Upper lobe of left lung (tissue), 6 donors: ENCODE measurements around the gene RND1. TPM values are rescaled to one million over a fixed set of nuclear protein-coding genes. Genes with fewer than 3 reads are reported as not detected.
"Not testable (repeated sequence)": the region's sequence is repeated elsewhere in the genome, so short reads cannot be mapped to it uniquely, and the experiment has no call there.

Source experiments
- ATAC-seq, 2 donors: fragments of 200-7000 bp; cut with Tn5 transposase; one replicate each; pipeline ENCODE4 v1.9.1; 2022; ENCODE audit warnings: mild to moderate bottlenecking in 2 of 2, moderate library complexity in 2 of 2; ENCODE audit not compliant: low FRiP score in 2 of 2
- DNase-seq, 2 donors: peaks; one replicate each; pipeline ENCODE4 v3.0.0-alpha.2; 2019 to 2020
- H3K27ac ChIP-seq, 4 donors: fragments of 200-600 bp; sonication (generic); one replicate each; pipeline ENCODE4 v1.5.1; 2016 to 2019
- H3K27me3 ChIP-seq, 4 donors: fragments of 200-600 bp; sonication (generic); one replicate each; pipeline ENCODE4 v1.5.1; 2017 to 2019
- H3K36me3 ChIP-seq, 4 donors: fragments of 200-600 bp; sonication (generic); one replicate each; pipeline ENCODE4 v1.5.1; 2016 to 2019
- H3K4me1 ChIP-seq, 4 donors: fragments of 200-600 bp; sonication (generic); one replicate each; pipeline ENCODE4 v1.5.1; 2018 to 2019
- H3K4me3 ChIP-seq, 4 donors: fragments of 200-600 bp; sonication (generic); one replicate each; pipeline ENCODE4 v1.5.1; 2017 to 2019; ENCODE audit warnings: mild to moderate bottlenecking in 2 of 4, moderate library complexity in 1 of 4
- H3K9me3 ChIP-seq, 4 donors: fragments of 200-600 bp; sonication (generic); one replicate each; pipeline ENCODE4 v1.5.1; 2018 to 2019
- CTCF ChIP-seq, 6 experiments: fragments of 450-650 bp in 4 of 6; fragments of 200-600 bp in 2 of 6; sonication (generic) in 2 of 6; IDR thresholded peaks; one replicate each; pipeline ENCODE4 v1.5.1; 2016 to 2019; ENCODE audit warnings: antibody characterized with exemption in 6 of 6
- EP300 ChIP-seq, 4 donors: sonication (generic); formaldehyde crosslinking; IDR thresholded peaks; one replicate each; pipeline ENCODE4 v1.5.1; 2017; ENCODE audit warnings: antibody characterized with exemption in 4 of 4, control low read depth in 2 of 4
- POLR2A ChIP-seq, 4 donors: fragments of 450-650 bp; IDR thresholded peaks; one replicate each; pipeline ENCODE4 v1.5.1; 2016 to 2017; ENCODE audit warnings: antibody characterized with exemption in 4 of 4, mild to moderate bottlenecking in 2 of 4
- POLR2AphosphoS5 ChIP-seq, 2 donors: sonication (generic); formaldehyde crosslinking; IDR thresholded peaks; one replicate each; pipeline ENCODE4 v1.5.1; 2017; ENCODE audit warnings: antibody characterized with exemption in 2 of 2
- WGBS, 2 donors: methylation state at CpG; one replicate each; pipeline ENCODE4 v1.1.5; 2017 to 2018; 5-methylcytosine and 5-hydroxymethylcytosine counted together
- total RNA-seq, 6 donors: library from RNA; depleted of rRNA in 4 of 6; stranded (reverse); fragments of >200 nt in 4 of 6; gene quantifications; one replicate each; pipeline versions ENCODE4 v1.1.0 to v1.2.1, GENCODE V29; 2016 to 2021
- donor health status: DM: no; HTN: no; CAD: no; lungs with moderate emphysema.
- donor health status: DM: no; HTN: yes; CAD: no; lungs with severe emphysema.

Gene RND1
- 10 to 100 TPM in 4 of 6 donors, 1 to 10 TPM in 2; 7.2 to 23.0 (median 14.2) TPM for total RNA-seq

DNA sequence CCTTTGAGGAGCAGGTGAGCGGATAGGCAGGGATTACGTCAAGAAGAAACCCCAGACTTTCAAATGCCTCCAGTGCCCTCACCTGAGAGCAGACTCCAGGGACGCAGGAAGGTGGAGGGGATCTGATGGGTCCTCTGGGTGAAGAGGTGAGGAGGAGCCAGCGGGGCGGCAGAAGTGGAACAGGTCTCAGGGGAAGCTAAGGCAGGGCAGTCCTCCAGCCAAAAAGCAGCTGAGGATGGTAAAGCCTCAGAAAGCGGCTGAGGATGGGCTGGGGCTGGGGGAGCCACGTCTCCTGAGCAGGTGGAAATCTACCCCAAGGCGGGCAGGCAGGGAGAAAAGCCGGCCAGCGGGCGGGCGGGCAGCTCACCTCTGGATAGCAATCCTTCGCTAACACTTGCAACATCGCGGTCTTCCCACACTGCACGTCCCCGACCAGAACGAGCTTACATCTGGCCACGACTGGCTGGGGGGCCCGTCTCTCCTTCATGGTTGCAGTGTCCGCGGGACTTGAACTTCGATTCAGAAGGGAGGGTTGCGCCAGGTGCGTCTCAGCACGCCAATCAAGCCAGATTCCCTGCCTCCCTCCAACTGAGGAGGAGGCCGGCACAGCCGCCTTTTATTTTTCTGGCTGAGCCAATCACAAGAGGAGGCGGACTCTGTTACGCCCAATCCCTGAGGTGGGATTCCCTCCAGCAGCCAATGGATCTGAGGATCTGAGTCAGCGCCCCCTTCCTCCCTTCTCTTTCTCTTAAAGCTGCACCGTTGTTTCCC is at the start of gene RND1:
RND1 (minus strand) TSS at position 590 of the 771 bp plus-strand sequence; CDS start at position 487, 103 bp downstream.
- peak; percentile 86 to 91 for DNase-seq
- WGBS, 2 donors, result 1 to 2% methylated on average over 23 to 32 of the region's 32 CpGs
- peak; percentile 94 to 98 for ATAC-seq
- H3K27me3 ChIP-seq, result no peaks in the 10 kb centered on the region
- H3K4me3 ChIP-seq, result peak within 1 kb of the TSS; percentile 26 to 80 (median 58)
- peak within 1 kb of the TSS in 3 of 4 donors; percentile 35 to 76 (median 64) for H3K27ac ChIP-seq
- H3K4me1 ChIP-seq, result peaks cover 9 to 28% (median 16%) of the 10 kb centered on the region in 4 donors
- no peaks in the 10 kb centered on the region for H3K9me3 ChIP-seq
- TF ChIP-seq CTCF (IDR thresholded peaks at IDR 0.05) (peak in 2 of 6 experiments; percentile 15 to 19), EP300 (IDR thresholded peaks at IDR 0.05) (peak in 1 of 4 donors; percentile 13), POLR2AphosphoS5 (IDR thresholded peaks at IDR 0.05) (peak; percentile 91 to 100), POLR2A (IDR thresholded peaks at IDR 0.05) (peak in 3 of 4 donors; percentile 88 to 98 (median 97))
- peaks cover 0 to 9% (median 1%) of the 10 kb centered on the region in 4 donors for H3K36me3 ChIP-seq

GRCh38 chr12:48910196-48910595 is 44.5 kb upstream of the RND1 start:
- ATAC-seq (no peak), DNase-seq (no peak)
- no peak overlapping the region for H3K4me3 ChIP-seq
- H3K9me3 ChIP-seq, result no peaks in the 10 kb centered on the region
- no peaks in the 10 kb centered on the region for H3K4me1 ChIP-seq
- TF ChIP-seq EP300 (IDR thresholded peaks at IDR 0.05) (no peak), POLR2AphosphoS5 (IDR thresholded peaks at IDR 0.05) (no peak), POLR2A (IDR thresholded peaks at IDR 0.05) (no peak), CTCF (IDR thresholded peaks at IDR 0.05) (no peak)
- no peak overlapping the region for H3K27ac ChIP-seq
- H3K36me3 ChIP-seq, result no peaks in the 10 kb centered on the region
- no peaks in the 10 kb centered on the region for H3K27me3 ChIP-seq

DNA sequence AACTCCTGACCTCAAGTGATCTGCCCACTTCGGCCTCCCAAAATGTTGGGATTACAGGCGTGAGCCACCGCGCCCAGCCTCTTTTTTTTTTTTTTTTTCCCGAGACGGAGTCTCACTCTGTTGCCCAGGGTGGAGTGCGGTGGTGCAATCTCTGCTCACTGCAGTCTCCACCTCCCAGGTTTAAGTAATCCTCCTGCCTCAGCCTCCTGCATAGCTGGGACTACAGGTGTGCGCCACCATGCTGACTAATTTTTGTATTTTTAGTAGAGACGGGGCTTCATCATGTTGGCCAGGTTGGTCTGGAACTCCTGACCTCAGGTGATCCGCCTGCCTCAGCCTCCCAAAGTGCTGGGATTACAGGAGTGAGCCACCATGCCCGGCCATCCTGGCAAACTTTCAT is 44.0 kb upstream of the RND1 start:
- H3K27ac ChIP-seq, H3K36me3 ChIP-seq, H3K4me3 ChIP-seq, H3K27me3 ChIP-seq, H3K4me1 ChIP-seq, H3K9me3 ChIP-seq, DNase-seq, ATAC-seq: not testable (repeated sequence)
- 86% methylated on average over 11 of the region's 11 CpGs for WGBS, 2 donors

- peaks cover 9 to 15% (median 11%) of the 10 kb centered on the region in 4 donors for H3K4me1 ChIP-seq
These were observed 41.6 kb upstream of the RND1 start for GRCh38 chr12:48907245-48907644.

More at GRCh38 chr12:48907245-48907644, 41.6 kb upstream of the RND1 start:
- H3K27me3 ChIP-seq, result no peaks in the 10 kb centered on the region
- H3K36me3 ChIP-seq, result no peaks in the 10 kb centered on the region
- no peak overlapping the region for H3K4me3 ChIP-seq
- no peak for TF ChIP-seq POLR2AphosphoS5 (IDR thresholded peaks at IDR 0.05)
- TF ChIP-seq CTCF (IDR thresholded peaks at IDR 0.05), result no peak
- no peak for TF ChIP-seq EP300 (IDR thresholded peaks at IDR 0.05)
- TF ChIP-seq POLR2A (IDR thresholded peaks at IDR 0.05), result no peak
- H3K27ac ChIP-seq, result no peak overlapping the region
- no peaks in the 10 kb centered on the region for H3K9me3 ChIP-seq
- ATAC-seq (no peak), DNase-seq (no peak)
- 56 to 64% methylated on average over 3 of the region's 3 CpGs for WGBS, 2 donors
